HK-2 (cell line): ENCODE measurements around the gene LPP.

Experiments
- DNase-seq: peaks from one replicate; pipeline ENCODE4 v3.0.0-alpha.2; 2018; ENCODE audit not compliant: unreplicated experiment

The LPP gene

DNA sequence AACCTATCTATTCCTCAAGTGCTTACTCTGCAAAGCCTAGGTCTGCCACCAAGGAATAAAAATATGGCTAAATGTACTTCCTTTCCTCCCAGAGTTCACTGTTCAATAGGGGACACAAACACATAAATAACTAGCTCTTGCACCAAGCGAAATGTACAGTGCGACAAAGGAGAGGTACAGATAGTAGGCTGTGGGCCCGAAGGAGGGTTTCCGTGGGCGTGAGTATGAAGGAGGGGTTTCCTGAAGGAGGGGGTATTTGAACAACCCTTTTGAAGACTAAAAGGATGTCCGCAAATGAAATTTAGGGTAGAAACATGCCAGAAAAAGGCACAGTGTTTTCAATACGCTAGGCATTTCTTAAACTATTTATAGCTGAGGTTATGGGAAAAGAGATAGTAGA, 207.9 kb downstream of the LPP start:
- DNase-seq, result no peak

DNA sequence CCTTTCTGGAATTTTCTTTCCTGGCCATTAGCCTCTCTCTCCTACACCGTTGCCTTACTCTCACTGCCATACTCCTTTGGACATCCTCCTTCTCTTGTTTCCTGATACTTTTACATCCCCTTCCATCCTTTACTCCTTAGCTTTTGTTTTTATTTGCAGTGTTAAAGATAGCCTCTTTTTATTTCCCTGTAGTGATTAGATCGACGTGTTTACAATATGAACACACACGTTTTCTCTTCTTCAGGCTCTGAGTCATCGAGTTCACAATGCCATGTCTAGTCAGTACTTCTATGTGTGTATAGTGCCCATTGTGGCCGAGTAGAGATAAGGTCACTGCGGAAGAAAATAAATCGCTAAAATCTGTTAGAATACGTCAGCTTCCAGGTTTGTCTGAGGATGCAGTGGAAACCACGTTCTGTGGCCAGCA, 208.5 kb downstream of the LPP start:
- no peak for DNase-seq

DNA sequence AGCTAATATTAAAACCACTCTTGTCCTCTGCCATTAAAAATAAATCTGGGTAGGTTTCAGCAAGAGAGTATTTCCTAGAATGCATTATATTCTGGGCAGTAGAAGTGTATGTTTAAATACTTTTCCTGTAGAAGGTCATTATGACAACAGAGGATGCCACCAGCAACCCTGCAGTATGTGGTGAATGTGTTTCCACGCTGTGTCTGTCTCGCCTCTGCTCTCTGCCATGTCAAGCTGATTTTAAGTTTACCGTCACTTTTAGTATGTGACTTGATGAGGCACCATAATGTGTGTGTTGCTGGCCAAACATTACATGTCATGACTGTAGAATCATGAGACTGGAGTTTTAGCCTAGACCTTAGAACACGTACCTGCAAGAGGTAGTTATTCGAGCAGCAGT, 211.2 kb downstream of the LPP start:
- no peak for DNase-seq

- DNase-seq, result no peak
These were observed 212.2 kb downstream of the LPP start for GRCh38 chr3:188365988-188366698.

- no peak for DNase-seq
These were observed 213.7 kb downstream of the LPP start for GRCh38 chr3:188367678-188368077.

GRCh38 chr3:188369526-188369925, 215.6 kb downstream of the LPP start:
- no peak for DNase-seq

DNA sequence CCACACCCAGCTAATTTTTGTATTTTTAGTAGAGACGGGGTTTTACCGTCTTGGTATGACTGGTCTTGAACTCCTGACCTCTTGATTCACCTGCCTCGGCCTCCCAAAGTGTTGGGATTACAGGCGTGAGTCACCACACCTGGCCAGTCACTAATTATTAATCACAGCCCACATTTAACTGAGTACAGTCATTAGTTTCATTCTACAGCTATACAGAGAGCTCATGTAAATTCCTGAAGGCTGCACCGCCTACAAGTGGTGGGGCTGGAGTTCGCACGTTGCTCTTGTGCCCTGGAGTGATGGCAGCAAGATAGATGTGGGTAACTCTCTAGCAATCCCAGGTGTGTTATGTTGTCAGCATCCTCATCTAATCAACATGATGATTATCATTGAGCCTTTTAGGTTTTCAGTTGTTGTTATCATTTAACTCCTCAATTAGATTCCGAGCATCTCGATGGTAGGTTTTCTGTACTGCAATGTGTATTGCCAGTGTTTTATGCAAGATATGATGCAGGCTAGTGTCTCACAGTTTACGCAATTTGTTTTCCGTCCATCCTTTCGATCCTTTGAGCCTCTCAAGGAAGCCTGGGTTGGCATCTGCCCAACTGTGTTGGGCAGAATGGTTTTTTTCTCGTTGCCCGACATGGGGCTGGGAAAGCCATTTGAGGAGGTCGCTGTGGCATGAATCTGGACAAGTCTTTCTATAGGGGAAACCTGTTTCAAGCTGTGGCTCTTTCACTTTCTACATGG, 216.3 kb downstream of the LPP start:
- DNase-seq, result no peak

DNA sequence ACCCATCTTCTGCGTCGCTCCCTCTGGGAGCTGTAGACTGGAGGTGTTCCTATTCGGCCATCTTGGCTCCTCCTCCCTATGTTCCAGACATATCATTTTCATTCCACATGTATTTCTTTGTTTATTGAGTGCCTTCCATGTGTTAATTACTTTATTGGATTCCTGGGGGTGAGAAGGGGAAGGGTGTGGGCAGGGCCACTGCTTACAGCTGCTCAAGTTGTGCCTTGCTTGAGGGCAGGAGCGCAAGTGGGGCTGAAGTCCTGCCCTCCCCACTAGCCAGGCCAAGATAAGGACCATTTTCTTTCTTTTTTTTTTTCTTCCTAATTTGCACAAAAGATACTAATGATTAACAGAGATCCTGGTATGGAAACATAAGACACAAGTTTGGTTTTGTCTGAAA, 224.8 kb downstream of the LPP start:
- DNase-seq, result no peak

GRCh38 chr3:188380252-188380651, 226.3 kb downstream of the LPP start:
- no peak for DNase-seq

DNA sequence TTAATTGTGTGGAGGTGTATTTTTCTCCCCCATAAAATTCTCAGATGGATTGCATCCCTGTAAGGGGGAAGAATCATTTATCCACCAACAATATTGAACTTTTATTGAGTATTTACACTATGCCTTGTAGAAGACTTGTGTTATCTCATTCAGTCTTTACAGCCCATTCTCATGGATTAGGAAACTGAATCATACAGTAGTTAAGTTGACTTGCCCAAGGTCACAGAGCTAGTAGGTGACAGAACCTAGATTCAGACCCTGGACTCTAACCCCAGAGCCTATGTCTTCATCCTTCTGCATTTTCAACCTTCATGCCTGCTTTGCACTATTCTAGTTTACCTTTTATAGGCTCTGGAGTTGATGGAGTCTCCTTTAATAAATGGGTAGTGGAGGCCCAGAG, 226.8 kb downstream of the LPP start:
- no peak for DNase-seq

- DNase-seq, result no peak
These were observed 229.8 kb downstream of the LPP start for GRCh38 chr3:188383748-188384147.

DNA sequence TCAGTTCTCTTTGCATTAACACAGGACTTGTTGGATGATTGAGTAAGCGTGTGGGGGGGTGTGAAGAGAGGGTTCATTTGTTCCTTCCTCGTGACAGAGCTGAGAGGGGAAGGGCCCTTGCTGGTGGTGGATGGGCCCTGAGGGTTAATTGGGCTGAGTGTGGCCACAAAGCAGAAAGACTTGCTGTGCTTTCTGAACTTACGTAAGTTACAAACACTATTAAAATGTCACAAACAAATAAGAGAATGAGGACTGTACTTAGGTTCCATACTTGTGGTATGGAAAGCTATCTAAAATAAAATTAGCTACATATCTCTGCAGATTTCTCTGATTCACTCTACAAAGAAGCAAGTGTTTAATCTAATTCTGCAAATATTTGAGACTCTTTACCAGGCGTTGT, 231.3 kb downstream of the LPP start:
- DNase-seq, result no peak

GRCh38 chr3:188389711-188390342, 235.9 kb downstream of the LPP start:
- no peak for DNase-seq

- DNase-seq, result no peak
These were observed 236.4 kb downstream of the LPP start for GRCh38 chr3:188390343-188390718.

GRCh38 chr3:188390775-188391443, 237.0 kb downstream of the LPP start:
- no peak for DNase-seq

DNA sequence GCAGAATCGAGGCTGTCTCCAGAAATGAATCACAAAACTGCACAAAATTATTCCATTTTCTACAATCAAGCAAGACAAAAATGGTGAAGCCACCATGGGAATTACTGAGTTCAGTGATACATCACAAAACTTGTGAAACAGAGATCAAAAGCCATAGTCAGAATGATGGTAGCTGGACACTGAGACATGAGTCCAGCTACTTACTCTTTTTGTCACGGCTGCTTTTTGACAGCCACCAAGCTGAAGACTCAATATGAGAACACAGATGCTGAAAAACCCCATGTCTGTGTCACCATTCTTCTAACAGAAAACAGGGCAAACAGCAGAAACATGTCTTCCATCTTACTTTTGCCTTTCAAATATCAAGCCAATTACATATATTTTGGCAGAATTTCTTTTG, 237.6 kb downstream of the LPP start:
- no peak for DNase-seq

- no peak for DNase-seq
These were observed 238.1 kb downstream of the LPP start for GRCh38 chr3:188392076-188392475.

GRCh38 chr3:188394623-188395022, 240.7 kb downstream of the LPP start:
- DNase-seq, result no peak

DNA sequence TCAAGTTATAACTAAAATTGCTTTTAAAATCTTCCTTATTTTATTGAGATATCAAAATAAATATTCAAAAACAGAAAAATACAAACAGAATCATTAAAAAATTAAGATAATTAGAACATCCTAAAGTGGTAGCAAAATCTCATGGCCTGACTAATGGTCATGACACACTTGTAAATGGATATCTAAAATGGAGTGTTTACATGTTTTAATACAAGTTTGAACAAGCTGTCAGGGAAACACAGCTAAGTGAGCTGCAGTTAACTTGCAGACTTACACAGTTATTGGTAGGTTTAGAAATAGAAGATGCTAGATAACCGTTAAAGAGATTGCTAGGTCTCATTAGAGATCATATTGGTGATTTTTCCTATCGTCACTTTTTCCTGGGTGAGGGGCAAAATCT, 242.3 kb downstream of the LPP start:
- no peak for DNase-seq

DNA sequence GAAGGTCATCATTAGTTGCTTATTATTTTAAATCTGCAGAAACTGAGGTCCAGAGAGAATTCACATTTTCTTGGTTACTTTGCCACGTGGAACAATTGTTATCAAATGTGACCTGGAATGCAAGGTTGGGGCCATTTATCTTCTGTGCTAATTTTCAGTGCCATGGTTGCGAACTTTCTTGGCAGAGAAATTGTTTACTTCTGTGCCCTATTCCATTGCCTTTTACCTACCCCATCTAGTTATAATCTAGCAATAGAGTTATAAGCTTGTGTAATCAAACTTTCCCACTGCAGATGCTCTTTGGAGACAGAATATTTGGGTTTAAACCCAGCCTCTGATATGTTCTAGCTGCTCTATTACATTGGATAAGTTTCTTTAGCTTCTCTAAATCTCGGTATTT, 242.9 kb downstream of the LPP start:
- DNase-seq, result no peak

- no peak for DNase-seq
These were observed 244.1 kb downstream of the LPP start for GRCh38 chr3:188397766-188398705.
